SIG-M5 treated with dmso at 0.1 percent for 504 hours (cell line): Measurements from ENCODE around the gene STK31.
"Not testable (repeated sequence)": the region's sequence is repeated elsewhere in the genome, so short reads cannot be mapped to it uniquely, and the experiment has no call there.

Experiments
- DNase-seq: peaks from one replicate; lab custom pipeline; 2025; ENCODE audit not compliant: unreplicated experiment; lab: John Stamatoyannopoulos, UW

STK31 gene

GRCh38 chr7:23710000-23710399 is at the start of gene STK31:
Gene STK31 (plus strand): TSS chr7:23710219. CDS start chr7:23710286, 67 bp downstream.
- DNase-seq, result no peak

GRCh38 chr7:23661385-23661784 is 48.6 kb upstream of the STK31 start:
- no peak for DNase-seq

- DNase-seq, result no peak
These were observed 47.7 kb upstream of the STK31 start for GRCh38 chr7:23662124-23662983.

GRCh38 chr7:23662984-23663313 is 47.1 kb upstream of the STK31 start:
- no peak for DNase-seq

GRCh38 chr7:23664122-23664521 is 45.9 kb upstream of the STK31 start:
- DNase-seq, result no peak

- DNase-seq, result no peak
These were observed 38.0 kb upstream of the STK31 start for GRCh38 chr7:23672033-23672432.

GRCh38 chr7:23679898-23680413 is 30.1 kb upstream of the STK31 start, which contains the start of gene FAM221A:
Gene FAM221A (plus strand): TSS chr7:23680199. CDS start chr7:23680219, 20 bp downstream.
- DNase-seq, result peak; percentile 12

GRCh38 chr7:23680414-23681405 is 29.3 kb upstream of the STK31 start:
- DNase-seq, result peak; percentile 4

GRCh38 chr7:23684041-23684440 is 26.0 kb upstream of the STK31 start:
- not testable (repeated sequence) for DNase-seq

GRCh38 chr7:23685731-23686130 is 24.3 kb upstream of the STK31 start:
- no peak for DNase-seq

- no peak for DNase-seq
These were observed 23.0 kb upstream of the STK31 start for GRCh38 chr7:23687011-23687410.

GRCh38 chr7:23689165-23689564 is 20.9 kb upstream of the STK31 start:
- no peak for DNase-seq

- DNase-seq, result peak; percentile 1
These were observed 18.7 kb upstream of the STK31 start for GRCh38 chr7:23691320-23691719.

GRCh38 chr7:23693224-23693623 is 16.8 kb upstream of the STK31 start:
- no peak for DNase-seq

GRCh38 chr7:23696916-23697441 is 13.0 kb upstream of the STK31 start:
- DNase-seq, result peak; percentile 45

- DNase-seq, result no peak
These were observed 11.2 kb upstream of the STK31 start for GRCh38 chr7:23698822-23699221.

GRCh38 chr7:23700046-23700445 is 10.0 kb upstream of the STK31 start:
- no peak for DNase-seq

GRCh38 chr7:23709081-23709750 is 803 bp upstream of the STK31 start:
- DNase-seq, result no peak

GRCh38 chr7:23712368-23713284 is 2.6 kb downstream of the STK31 start:
- peak; percentile 47 for DNase-seq
